ENCODE results near the gene LCNL1. TPM values are rescaled to one million over a fixed set of nuclear protein-coding genes. Genes with fewer than 3 reads are reported as not detected.

The LCNL1 gene
- total RNA-seq, 1 donor from 2014 or later: not detected

DNA sequence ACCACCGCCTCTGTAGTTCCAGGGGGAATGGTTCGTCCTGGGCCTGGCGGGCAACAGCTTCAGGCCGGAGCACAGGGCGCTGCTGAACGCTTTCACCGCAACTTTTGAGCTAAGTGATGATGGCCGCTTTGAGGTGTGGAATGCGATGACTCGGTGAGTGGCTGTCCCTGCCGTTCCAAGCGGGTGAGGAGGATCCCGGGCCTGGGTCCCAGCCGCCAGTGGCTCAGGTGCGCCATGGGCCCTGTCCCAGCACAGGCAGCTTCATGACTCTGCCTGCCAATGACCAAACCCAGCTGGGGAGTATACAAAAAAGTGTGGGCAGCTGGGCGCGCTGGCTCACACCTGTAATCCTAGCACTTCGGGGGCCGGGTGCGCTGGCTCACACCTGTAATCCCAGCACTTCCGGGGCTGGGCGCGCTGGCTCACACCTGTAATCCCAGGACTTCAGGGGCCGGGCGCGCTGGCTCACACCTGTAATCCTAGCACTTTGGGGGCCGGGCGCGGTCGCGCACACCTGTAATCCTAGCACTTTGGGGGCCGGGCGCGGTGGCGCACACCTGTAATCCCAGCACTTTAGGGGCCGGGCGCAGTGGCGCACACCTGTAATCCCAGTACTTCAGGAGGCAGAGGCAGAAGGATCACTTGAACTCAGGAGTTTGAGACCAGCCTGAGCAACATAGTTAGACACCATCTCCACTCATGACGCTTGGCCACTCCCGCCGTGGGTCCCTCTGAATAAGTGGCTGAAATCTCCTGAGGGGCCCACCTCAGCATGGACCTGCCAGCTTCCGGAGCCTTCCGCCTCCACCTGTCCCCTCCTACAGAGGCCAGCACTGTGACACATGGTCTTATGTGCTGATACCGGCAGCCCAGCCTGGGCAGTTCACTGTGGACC lies 29.7 kb upstream of the LCNL1 start:
- H3K4me3 ChIP-seq (ENCODE audit: low read depth, low read length): no peak overlapping the region
- TF ChIP-seq, protein P1, sequence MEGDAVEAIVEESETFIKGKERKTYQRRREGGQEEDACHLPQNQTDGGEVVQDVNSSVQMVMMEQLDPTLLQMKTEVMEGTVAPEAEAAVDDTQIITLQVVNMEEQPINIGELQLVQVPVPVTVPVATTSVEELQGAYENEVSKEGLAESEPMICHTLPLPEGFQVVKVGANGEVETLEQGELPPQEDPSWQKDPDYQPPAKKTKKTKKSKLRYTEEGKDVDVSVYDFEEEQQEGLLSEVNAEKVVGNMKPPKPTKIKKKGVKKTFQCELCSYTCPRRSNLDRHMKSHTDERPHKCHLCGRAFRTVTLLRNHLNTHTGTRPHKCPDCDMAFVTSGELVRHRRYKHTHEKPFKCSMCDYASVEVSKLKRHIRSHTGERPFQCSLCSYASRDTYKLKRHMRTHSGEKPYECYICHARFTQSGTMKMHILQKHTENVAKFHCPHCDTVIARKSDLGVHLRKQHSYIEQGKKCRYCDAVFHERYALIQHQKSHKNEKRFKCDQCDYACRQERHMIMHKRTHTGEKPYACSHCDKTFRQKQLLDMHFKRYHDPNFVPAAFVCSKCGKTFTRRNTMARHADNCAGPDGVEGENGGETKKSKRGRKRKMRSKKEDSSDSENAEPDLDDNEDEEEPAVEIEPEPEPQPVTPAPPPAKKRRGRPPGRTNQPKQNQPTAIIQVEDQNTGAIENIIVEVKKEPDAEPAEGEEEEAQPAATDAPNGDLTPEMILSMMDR (conservative IDR thresholded peaks at IDR 0.05; ENCODE audit: low read depth, low read length): no peak
- no peak for DNase-seq (ENCODE audit: low read depth)

DNA sequence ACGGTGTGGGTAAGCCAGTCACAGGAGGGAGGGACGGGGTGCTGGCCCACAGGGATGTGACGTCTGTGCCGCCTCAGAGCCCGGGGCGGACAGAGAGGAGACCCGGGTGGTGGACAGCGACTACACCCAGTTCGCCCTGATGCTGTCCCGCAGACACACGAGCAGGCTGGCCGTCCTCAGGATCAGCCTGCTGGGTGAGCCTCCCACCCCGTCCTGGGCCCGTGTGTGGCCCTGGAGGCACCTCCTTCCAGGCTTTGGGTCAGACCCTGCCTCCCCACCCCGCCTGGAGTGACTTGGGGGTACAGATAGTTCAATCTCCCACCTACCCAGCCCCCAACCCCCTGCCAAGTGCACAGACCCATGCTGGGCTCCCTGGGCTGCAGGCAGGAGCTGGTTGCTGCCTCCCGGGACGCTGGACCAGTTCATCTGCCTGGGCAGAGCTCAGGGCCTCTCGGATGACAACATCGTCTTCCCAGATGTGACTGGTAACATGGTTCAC lies 29.0 kb upstream of the LCNL1 start:
- DNase-seq (ENCODE audit: low read depth): no peak
- TF ChIP-seq, protein P1 (conservative IDR thresholded peaks at IDR 0.05; ENCODE audit: low read depth, low read length): no peak
- H3K4me3 ChIP-seq (ENCODE audit: low read depth, low read length): no peak overlapping the region

DNA sequence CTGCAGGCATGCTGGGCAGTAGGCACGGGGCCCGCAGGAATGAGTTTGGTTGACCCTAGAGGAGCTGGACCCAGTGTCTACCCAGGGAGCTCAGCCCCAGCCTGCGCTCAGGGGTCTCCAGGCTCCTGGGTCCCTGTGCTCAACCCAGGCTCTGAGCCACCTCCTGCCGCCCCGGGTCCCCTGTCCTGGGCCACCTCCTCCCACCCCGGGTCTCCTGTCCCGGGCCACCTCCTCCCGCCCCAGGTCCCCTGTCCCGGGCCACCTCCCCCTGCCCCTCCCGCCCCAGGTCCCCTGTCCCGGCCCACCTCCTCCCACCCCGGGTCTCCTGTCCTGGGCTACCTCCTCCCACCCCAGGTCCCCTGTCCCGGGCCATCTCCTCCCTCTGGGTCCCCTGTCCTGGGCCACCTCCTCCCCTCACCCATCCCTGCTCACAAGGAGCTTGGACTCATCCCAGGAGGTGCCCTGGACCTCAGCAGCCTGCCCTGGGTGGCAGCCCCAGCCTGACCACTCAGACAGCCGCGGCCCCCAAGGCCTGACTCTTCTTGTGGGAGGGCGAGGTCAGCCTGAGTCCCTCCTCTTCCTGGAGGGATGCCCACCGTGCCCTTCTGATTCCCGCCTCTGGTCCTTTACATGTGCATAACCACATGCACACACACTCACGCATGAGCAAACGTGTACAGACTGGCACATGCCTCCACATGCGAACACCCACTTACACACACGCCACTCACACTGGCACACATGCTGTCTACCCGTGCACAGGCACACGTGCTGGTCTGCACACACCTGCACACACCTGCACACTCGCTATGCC lies 28.3 kb upstream of the LCNL1 start:
- DNase-seq (ENCODE audit: low read depth): no peak
- H3K4me3 ChIP-seq (ENCODE audit: low read depth, low read length): no peak overlapping the region
- TF ChIP-seq, protein P1 (conservative IDR thresholded peaks at IDR 0.05; ENCODE audit: low read depth, low read length): no peak

DNA sequence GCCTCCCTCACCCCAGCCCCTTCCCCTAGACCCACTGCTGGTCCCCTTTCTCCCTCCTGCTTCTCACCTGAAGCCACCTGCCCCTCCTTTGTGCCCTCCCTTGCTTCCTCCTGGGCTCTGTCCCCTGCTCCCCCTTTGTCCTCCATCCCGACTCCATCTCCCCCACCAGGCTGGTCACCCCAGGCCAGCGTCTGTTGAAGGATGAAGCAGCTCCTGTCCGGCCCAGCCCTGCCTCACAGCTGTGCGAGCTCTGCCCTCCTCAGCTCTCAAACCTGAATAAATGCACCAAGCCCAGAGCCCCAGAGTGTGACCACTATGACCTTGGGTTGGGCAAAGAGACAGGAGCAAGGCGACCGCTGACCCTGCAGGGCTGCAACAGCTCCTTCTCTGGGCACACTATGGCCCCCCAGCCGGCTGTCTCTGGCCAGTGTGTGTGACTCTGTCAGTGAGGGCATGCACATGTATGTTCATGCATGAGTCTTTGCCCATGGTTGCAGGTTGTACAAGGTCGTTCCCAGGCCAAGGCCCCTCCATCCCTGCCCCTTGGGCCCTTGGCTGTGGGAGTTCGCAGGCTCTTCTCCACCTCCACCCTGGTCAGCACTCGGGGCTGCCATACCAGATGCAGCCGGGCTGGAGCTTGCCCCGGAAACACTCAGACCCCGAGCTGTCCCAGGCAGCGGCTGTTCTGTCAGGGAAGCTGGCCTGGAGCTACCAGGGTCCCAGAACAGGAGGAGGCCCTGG lies 27.4 kb upstream of the LCNL1 start:
- TF ChIP-seq, protein P1 (conservative IDR thresholded peaks at IDR 0.05; ENCODE audit: low read depth, low read length): no peak
- DNase-seq (ENCODE audit: low read depth): no peak
- H3K4me3 ChIP-seq (ENCODE audit: low read depth, low read length): no peak overlapping the region

DNA sequence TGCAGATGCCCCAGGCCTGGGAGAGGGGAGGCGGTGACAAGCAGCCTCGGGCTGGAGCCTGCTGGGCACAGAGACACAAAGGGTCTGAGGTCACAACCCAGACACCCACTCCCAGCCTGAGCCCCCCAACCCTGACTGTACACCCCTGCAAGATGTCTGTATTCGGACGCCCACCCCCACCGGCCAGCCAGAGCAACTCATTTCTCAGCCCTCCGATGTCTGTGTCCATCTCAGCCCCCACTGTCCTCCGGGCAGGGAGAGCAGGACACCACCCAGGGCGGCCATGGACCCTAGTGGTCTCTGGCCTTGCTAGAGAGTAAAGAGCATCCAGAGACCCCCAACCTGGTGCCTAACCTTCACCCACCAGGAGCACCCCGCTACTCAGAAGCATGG lies 26.9 kb upstream of the LCNL1 start:
- H3K4me3 ChIP-seq (ENCODE audit: low read depth, low read length): no peak overlapping the region
- DNase-seq (ENCODE audit: low read depth): no peak
- TF ChIP-seq, protein P1 (conservative IDR thresholded peaks at IDR 0.05; ENCODE audit: low read depth, low read length): no peak

DNA sequence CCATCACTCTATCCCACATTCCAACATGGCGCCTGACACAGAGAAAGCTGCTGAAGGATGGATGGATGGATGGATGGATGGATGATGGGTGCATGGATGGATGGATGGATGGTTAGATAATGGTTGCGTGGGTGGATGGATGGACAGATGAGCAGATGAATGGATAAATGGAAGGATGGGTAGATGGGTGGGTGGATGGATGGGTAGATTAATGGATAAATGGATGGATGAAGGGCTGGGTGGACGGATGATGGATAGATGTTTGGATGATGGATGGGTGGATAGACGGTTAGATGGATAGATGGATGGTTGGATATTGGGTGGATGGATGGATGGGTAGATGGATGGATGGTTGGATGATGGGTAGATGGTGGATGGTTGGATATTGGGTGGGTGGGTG lies 26.2 kb upstream of the LCNL1 start:
- no peak overlapping the region for H3K4me3 ChIP-seq (ENCODE audit: low read depth, low read length)
- TF ChIP-seq, protein P1 (conservative IDR thresholded peaks at IDR 0.05; ENCODE audit: low read depth, low read length): no peak
- DNase-seq (ENCODE audit: low read depth): no peak

Measured in epithelial cell of proximal tubule (primary cell).